GM10248 (cell line): ENCODE measurements around the gene CDC37L1.

Experiments
- CTCF ChIA-PET: fragments of 300-600 bp; sonication (Branson Sonifier 250); formaldehyde crosslinking; extraction: SDS; loops from one replicate; lab custom pipeline; 2021; ENCODE audit warnings: antibody characterized with exemption; lab: Yijun Ruan, JAX
- POLR2A ChIA-PET: fragments of 350-650 bp; sonication (Branson Sonifier 250); formaldehyde crosslinking; extraction: SDS; loops from one replicate; lab custom pipeline; 2020; ENCODE audit warnings: antibody characterized with exemption; lab: Yijun Ruan, JAX
- DNase-seq: peaks from one replicate; pipeline ENCODE4 v3.0.0; 2012; ENCODE audit errors: extremely low spot score
- CTCF ChIP-seq: IDR thresholded peaks from 2 replicates; pipeline ENCODE4 v1.5.1; 2012; ENCODE audit warnings: mild to moderate bottlenecking, low read depth; ENCODE audit errors: extremely low read depth, missing control alignments, control extremely low read depth

Gene CDC37L1

GRCh38 chr9:4679268-4680172 is at the start of gene CDC37L1:
Gene CDC37L1, plus strand, starts transcription at chr9:4679569. Its CDS starts 199 bp downstream, at chr9:4679768.
- DNase-seq, result peak; percentile 95
- ChIA-PET CTCF (interaction anchor here (0.7 to 1.0 kb wide), 5 partner anchors 14 to 57 kb away, joined by 3 to 8 read pairs (median 3); partner anchors contain the start of genes PLPP6 and SPATA6L), POLR2A (interaction anchor here (1.0 kb wide), 2 partner anchors 13 to 18 kb away, joined by 3 read pairs; partner anchors contain the start of genes PLPP6 and SPATA6L)

DNA sequence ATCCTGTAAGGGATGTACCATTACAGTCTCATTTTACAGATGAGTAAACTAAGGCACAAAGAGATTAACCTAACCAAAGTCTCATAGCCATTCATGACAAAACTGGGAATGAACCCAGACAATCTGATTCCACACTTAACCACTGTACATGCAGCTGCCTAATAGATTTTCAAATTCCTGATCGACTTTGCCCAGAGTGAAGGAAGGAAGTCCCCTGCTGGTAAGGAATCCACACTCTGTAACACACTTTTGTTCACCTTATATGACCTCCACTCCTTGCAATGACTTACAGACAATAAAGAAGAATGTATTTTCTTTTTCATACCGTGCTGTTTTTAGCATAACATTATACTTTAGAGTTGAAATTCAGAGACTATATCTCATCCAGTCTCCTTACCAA is 48.5 kb upstream of the CDC37L1 start:
- no peak for TF ChIP-seq CTCF
- CTCF ChIA-PET, result no interaction called here
- POLR2A ChIA-PET, result no interaction called here
- no peak for DNase-seq

More at GRCh38 chr9:4679268-4680172, at the start of gene CDC37L1:
- peak; percentile 37 for TF ChIP-seq CTCF

- no peak for TF ChIP-seq CTCF
- POLR2A ChIA-PET, result no interaction called here
- DNase-seq, result no peak
- CTCF ChIA-PET, result interaction anchor here (0.8 to 2.7 kb wide), 16 partner anchors 11 to 906 kb away, joined by 3 to 17 read pairs (median 6); partner anchors contain the start of gene CDC37L1
Observed at GRCh38 chr9:4638968-4639367, 40.4 kb upstream of the CDC37L1 start.

GRCh38 chr9:4639420-4639819 is 39.9 kb upstream of the CDC37L1 start:
- no peak for DNase-seq
- CTCF ChIA-PET, result interaction anchor here (1.1 to 2.7 kb wide), 17 partner anchors 12 to 906 kb away, joined by 3 to 17 read pairs (median 5); partner anchors contain the start of gene CDC37L1
- POLR2A ChIA-PET, result no interaction called here
- no peak for TF ChIP-seq CTCF

GRCh38 chr9:4640027-4640426 is 39.3 kb upstream of the CDC37L1 start:
- TF ChIP-seq CTCF, result peak; percentile 45
- no peak for DNase-seq
- ChIA-PET POLR2A (no interaction called here), CTCF (interaction anchor here (0.8 to 2.7 kb wide), 23 partner anchors 10 to 907 kb away, joined by 3 to 17 read pairs (median 4); partner anchors contain the start of gene CDC37L1)

DNA sequence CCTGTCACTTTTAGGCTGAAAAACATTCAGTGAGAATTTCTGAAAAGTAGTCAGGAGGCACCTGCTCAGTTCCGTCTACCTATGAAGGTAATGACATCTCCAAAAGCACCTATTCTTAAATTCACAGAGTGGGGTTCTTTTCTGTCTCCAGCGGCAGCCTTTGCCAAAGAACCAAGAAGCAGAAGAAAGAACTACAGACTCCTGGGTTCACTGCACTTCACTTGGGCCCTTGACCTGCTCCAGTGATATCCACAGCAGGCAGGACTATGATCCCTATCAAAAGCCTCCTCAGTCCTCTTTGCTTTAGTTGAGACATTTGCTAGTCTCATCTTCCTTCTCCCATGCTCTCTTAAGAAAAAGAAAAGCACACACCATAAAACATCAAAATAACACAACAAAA is 37.0 kb upstream of the CDC37L1 start:
- no peak for DNase-seq
- POLR2A ChIA-PET, result no interaction called here
- TF ChIP-seq CTCF, result no peak
- CTCF ChIA-PET, result interaction anchor here (1.0 to 2.8 kb wide), 3 partner anchors 8 to 259 kb away, joined by 3 to 10 read pairs (median 5); no protein-coding TSS in a partner anchor
